GM21529 (cell line): ENCODE data around the gene SPDEF.

ENCODE experiments used
- ATAC-seq: cut with Tn5 transposase; IDR thresholded peaks from one replicate; pipeline ENCODE4 v1.9.1; 2021; ENCODE audit not compliant: unreplicated experiment

Gene SPDEF

DNA sequence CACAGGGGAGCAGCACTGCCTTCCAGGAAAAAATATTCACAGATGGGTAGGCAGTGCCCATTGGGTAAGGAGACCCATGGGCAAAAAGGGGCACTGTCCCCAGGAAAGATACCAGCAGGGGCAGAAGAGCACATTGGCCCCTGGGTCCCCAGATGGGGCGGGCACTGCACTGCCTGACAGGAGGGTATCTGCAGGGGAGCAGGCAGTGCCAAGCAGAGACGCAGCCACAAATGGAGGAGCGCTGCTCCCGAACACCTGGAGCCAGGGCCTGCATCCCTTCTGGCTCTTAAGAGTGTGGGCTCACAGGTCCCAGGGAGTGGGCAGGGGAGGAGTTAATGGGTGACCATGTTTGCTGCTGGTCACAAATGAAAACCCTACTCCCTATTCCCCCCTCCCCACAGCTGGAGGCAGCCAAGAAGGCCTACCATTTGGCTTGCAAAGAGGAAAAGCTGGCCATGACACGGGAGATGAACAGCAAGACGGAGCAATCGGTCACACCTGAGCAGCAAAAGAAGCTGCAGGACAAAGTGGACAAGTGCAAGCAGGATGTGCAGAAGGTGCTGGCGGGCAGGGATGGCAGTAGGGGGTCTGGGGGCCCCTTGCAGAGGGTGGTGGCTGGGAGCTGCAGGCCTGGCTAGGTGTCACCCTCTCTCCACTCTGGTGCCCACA, 27.0 kb downstream of the SPDEF start:
- no peak for ATAC-seq

DNA sequence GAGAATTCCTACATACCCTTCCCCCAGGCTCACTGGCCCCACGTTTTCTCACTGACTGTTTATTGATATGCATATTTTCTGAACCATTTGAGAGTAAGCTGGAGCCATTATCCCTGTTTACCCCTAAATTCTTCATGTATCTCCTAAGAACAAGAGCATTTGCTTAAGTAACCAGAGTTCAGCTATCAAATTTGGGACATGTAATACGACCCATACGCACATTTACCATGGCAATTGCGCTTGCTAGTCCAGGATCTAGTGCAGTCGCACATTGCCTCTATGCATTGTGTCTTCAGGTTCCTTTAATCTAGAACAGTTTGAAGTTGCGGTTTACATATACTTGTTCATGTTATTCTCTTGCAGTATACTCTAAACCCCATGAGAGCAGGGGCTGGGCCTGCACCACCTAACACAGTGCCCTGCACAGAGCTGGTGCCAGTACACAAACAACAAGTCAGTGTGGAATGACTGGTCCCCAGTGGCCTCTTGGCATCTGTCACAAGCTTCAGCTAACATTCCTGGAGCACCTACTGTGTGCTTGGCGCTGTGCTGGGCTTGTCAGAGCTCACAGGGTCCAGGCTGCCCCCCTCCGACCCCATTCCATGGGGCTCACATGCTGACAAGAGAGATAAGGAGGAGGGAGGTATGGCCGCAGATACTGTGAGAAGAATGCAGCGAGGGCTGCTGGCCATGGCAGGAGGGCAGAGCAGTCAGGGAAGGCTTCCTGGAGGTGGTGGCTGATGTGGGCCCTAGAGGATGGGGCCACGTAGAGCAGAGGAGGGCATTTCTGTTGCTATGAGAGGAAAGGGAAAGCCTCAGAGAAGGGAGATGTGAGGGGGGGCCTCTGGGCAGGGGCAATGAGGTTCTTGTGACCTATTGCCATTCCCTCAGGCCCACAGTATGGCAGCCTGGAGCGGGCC, 28.1 kb downstream of the SPDEF start:
- no peak for ATAC-seq

DNA sequence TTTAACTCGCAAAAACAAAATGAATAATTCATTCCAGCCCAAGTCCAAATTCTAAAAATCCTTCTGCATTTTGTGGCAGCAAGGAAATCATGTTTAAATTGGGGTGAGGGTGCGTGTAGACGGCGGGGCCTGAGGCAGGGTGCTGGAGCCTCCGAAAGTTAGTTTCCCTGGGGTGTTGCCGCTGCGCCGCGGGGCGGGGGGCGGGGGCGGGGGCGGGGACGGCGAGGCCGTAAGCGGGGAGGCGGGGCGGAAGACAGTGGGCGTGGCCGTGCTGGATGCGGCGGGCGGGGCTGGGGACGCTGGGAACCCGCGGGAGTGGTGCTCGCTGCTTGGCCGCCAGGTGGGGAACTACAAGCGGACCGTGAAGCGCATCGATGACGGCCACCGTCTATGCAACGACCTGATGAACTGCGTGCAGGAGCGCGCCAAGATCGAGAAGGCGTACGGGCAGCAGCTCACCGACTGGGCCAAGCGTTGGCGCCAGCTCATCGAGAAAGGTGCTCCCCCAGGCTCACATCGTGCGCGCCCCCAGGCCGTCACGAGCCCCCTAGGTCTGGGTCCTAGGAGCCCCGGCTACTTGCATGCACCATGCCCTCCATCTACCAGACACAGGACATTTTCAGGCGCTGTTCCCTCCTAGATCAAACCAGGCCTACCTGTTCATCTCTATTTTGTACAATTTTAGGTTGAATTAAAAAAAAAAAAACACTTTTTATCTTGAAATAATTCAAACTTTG, 29.0 kb downstream of the SPDEF start:
- ATAC-seq = peak; percentile 84

DNA sequence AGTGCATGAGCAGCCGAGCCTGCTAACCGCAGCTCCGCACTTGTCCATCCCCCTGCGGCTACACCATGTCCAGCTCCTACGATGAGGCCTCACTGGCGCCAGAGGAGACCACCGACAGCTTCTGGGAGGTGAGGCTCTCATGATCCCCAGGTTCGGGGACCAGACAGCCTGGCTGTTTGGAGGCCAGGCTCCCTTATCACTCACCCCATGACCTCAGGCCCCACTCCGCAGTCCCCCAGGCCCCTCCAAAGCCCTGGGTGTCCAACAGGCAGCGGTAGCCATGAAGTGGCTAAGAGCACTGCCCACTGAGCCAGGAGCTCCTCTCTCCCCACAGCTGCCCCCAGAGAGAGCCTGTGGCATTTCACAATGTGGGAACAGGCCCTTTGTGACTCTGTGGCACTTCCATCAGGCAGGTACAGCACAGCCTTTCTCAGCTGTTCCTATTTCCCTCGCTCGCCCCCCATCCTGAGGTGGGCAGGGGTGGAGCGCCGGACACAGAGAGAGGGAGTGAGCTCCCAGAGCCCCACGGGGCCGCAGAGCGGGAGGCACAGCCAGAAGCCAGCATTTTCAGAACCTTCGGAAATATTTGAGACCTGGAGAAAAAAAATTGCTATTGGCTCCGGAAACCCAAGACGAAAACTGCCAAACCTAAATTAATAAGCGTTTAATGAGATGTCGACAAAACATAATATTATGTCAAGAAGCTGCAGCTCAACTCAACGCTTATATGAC, 29.7 kb downstream of the SPDEF start:
- ATAC-seq = no peak

DNA sequence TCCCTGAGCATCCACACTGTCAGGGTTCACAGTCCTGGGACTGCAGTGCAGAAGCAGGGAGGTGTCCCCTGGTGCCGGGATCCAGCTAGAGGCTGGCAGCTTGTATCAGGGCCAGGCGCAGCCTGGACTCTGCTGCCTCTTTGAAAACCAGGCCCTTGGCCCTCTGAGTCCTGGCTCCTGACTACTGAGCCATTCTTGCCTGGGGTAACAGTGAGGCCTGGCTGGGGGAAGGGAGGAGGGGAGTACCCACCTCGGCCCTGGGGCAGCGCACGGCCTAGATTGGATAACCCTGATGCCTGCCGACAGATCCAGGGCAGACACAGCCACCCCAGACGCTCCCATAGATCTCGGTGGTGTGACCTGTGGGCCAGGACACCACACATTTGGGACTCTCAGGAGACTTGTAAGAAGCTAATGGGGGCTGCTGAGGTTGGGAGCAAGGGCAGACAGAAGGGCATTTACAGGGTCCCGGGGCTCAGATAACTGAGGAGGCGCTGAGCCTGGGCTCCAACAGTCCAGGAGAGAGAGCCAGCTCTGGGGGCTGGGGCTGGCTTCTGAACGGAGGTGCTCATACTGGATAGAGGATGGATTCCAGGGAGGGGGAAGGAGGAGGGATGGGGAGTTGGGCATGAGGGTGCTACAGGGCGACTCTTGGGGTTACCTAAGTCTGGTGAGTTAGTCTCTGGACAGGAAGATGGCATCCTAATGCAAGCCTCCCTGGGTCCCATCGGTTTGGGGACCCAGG, 30.5 kb downstream of the SPDEF start:
- ATAC-seq = no peak

DNA sequence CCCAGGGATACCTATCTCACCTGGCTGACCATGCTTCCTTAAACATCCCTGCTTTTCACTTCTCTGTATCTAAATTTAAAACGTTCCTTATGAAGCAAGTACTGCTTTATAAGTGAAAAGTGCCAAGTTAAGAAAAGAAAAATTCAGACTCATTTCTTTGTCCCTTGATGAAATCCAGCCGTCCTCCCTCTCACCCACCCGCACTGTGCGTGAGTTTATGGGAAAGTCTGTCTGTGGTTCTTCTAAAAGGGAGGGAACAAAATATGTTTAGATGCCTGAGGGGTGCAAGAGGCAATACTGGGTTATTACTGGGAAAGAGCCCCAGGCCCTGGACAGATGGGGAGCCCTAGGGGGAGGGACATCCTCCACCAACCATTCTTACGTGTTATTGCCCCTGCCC, 31.2 kb downstream of the SPDEF start:
- no peak for ATAC-seq

DNA sequence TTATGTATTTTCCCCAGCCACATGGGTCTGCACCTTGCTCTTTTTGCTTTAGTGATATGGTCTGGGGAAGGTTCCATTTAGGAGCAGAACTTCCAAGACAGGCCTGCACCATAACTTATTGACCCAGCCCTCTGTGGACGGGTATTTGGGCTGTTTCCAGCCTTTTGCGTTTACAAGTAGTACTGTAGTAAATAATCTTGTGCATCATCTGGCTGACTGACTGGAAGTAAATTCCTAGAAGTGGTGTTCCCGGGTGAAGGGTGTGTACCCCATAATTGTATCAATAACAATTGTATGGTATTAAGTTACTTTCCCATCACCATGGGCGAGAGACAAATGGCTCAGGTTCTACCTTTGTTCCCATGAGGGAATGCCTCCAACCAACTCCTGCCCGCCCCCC, 31.6 kb downstream of the SPDEF start:
- ATAC-seq = no peak

DNA sequence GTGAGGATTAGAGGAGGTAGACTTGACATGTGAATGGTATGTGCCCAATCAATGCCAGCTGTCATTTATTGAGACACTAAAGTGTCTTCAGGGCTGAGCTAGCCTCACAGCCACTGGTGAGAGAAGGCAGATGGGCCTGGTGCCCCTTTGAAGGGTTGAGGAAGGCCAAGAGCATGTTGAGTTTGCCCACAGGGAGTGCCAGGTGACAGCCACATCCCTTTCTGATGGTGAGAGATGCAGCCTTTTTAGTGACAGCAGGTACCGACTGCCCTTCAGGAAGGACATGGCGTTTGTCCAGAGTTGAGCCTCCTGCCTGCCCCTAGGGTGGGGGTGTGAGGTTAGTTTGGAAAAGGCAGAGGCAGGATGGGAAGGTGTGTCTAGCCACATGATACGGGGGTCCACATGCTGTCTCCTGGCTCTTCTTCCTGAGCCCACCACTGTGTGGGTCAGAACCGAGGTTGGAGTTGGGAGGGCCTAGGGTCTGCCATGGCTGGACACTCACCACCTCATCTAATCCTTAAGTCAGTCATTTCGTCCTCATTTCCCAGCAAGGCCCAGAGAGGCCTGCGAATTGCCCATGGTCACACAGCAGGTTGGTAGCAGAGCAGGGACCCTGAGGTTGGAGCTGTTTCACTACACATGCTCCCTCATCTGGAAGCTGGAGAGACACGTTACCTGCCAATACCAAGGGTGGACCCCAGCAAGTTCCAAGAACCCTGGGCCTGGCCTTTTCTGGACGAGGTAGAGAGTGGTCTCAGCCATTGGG, 32.5 kb downstream of the SPDEF start:
- ATAC-seq = no peak

DNA sequence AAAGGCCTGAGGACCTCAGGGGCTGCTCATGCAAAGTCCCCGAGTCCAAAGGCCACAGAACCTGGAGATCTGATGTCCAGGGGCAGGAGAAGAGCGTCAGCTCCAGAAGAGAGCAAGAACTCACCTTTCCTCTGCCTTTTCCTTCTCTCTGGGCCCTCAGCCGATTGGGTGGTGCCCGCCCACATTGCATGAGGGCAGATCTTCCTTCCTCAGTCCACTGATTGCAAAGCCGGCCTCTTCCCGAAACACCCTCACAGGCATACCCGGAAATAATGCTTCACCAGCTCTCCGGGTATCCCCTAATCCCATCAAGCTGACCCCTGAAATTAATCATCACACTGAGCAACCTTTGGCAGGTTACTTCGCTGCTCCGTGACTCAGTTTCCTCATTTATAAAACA, 33.4 kb downstream of the SPDEF start:
- ATAC-seq = no peak

DNA sequence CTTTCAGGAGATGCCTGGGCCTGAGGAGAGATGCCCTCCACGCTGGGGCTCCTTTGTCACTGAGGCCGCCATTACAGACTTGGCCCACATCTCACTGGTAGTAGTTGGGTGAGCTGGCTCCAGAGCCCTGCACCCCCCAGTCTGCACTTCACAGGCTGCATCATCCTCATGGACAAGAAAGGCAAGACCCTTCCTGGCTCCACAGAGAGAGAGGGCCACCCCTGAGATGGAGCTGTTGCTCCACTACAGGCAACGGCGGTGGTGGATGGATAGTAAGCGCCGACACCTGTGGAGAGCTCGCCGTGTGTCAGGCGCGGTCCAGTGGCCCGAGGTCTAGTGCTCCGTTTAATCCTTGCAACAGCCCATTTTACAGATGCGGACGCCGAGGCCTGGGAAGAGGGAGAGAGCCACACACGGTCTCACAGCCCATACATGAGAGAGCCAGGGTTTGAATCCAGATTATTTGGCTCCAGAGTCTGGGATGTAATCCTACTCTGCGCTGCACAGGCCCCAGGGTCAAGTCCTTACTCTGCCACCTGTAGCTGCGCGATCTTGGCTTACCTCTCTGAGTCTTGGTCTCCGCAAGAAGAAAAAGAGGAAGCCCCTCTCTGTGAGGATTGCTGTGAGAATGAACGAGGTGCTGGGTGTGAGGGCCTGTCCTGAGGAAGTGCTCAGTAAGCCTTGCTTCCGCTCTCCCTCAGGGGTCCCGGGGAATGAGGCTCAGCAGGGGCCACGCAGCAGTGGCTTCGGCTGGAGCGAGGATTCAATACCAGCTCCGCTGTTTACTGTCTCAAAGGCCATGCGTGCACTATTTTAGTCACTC, 34.5 kb downstream of the SPDEF start:
- ATAC-seq = no peak

DNA sequence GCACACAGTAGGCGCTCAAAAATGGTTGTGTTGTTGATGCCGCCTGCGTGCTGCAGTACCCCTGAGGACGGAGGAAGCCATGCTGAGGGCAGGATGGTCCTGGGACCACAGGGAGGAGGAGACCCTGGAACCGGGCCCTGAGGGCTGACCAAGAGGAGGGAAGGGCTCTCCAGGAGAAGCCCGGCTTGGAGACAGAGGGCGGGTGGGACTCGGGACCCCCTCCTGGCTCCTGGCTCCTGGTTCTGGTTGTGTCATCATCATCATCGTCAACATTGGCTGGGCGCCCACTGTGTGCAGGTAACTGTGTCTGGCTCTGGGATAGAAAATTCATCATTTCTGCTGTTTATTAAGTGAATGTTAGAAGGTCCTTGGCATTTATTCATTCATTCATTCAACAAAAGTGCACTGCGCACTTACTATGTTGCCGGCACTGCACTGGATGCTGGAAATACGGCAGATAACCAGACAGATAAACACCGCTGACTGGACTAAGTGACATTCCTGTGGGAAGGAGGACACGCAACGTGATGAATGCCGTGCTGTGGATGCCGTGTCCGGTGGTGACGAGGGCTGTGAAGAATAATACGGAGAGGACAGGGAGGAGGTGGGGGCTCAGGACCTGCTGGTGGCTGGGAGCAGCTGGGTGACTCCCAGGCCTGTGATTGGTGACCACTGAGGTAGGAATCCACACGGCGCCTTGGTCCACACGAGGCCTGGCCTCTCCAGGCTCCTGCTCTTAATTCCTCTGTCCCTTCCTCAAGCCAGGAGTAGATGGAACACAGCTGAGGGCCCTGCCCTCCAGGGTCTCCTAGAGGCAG, 35.3 kb downstream of the SPDEF start:
- no peak for ATAC-seq

DNA sequence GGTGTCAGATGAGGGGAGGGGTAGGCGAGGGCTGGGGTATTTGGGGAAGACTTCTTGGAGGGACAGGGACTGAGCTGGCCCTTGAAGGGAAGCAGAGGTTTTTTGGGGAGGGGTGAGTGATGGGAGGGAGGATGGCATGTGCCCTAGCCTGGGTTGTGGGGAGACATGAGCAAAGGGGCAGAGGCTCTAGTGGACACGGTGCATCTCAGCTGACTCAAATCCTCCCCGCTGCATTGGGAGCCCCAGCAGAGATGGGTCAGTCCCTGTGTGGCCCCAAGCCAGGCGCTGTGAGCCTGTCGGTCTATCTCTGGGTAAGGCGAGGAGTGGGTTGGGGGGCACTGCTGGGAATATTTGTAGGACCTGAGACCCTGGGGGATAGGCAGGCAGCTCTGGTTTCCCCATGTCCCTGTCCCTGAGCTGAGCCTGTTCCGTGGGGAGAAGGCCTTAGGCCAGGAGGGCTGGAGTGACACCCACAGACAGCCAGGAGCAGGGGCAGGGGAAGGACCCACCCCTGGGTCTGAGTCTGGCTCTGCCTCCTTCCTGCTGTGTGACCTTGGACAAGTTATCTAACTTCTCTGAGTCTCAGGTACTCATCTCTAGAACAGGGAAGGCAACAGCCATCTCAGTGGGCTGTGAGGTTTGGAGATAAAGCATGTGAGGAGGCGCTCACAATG, 36.0 kb downstream of the SPDEF start:
- no peak for ATAC-seq

DNA sequence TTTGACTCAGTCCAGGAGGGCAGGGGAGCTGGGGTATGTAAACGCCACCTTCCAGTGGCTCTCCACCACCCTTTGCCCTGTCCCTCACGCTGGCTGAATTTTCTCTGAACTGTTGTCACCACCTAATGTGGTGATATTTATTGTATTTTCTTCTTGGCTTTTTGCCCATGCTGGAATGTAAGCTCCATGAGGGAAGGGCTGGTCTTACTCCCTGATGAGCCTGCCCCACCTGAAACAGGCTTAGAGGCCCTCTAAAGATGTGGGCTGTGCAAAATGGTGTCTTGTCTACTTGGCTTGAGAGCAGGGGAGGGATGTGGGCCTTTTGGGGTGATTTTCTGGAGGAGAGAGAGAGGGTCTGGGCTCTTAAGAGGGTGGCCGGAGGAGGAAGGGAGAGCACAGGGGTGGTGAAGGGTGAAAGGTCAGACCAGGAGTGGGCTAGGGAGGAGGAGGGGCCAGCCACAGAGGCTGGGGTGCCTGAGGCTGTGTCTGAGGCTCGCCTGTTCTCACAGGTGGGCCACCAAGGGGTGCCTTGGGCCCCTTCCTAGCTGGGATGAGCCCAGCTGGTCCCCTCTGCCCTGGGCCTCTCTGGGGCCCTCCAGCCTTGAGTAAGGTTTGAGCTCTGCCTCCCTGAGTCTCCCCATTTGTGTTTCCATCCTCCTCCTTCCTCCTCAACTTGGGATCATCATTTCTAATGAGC, 37.3 kb downstream of the SPDEF start:
- ATAC-seq = no peak

DNA sequence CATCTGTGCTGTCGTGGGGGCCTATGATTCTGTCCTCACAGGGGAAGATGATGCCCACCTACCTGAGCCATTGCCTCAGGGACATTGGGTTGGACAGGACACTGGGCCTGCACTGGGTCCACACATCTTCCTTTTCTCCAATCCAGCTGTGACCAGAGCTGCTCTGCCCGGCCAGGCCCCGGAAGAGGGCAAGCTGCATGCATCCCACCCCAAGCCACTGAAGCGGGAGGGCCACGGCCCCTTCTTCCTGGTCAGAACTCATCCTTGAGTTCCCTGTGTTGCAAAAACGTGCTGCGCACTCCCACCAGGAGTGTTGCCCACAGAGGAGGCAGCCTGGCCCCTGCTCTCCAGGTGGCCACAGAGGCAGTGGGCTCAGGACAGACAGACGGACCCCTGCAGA, 38.2 kb downstream of the SPDEF start:
- ATAC-seq = no peak

DNA sequence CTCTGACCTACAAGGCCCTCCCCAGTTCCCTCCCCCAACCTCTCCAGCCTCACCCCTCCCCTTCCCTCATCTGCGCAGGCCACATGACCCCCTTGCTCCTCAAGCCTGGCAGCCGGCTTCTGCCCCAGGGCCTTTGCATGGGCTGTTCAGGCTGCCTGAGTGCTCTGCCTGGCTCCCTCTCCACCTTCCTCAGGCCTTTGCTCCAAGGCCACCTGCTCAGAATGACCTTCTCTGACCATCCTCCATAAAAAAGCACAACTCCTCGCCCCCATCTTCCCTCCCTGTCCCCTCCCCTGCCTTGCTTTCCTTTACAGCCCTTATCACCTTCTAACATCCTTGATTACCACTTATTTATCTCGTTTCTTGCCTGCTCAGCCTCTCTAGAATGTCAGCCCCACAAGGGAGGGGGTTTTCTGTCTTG, 38.7 kb downstream of the SPDEF start:
- no peak for ATAC-seq

DNA sequence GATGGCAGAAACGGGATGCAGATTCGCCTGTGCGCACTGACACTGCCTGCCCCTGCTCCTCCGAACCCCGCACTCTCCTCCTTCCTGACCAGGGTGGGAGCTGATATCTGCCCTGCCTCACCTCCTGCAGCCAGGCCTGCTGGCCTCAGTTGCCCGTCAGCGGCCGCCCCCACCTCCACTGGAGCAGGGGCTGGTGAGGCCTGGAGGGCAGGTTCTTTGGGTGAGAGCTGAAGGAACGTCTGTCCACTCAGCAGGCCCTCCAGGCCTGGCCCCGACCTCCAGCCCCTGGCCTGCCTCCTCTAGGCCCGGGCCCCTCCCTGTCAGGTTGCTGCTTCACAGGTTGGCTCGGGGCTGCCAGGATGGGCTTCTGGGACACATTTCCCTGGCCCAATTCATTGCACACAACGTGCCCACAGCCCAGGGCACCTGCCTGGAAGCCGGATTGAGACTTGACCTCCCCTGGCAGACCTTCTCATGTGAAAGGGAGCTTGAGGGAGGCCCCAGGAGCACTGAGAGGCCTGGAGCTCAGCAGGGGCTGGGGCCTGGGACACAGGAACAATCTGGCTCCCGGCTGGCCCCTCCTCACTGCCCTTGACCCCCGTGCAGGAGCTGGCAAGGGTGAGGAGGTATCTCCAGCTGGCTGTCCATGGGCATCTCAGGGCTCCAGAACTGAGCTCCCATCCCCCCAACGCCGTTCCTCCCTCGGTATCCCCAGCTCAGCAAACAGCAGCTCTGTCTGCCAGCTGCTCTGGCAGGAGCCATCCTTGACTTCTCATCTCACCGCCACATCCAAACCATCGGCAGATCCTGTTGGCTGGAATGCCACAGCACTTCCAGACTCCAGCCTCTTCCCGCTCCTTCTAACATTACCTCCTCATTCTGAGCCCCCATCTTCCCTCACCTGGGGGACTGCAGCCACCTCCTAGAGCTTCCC, 39.5 kb downstream of the SPDEF start:
- no peak for ATAC-seq
